Gastroesophageal sphincter (tissue), 3 donors: Measurements from ENCODE around the gene CERK.

Experiments
- EP300 ChIP-seq: sonication (generic); formaldehyde crosslinking; IDR thresholded peaks from one replicate; pipeline ENCODE4 v1.6.1; 2017; ENCODE audit warnings: antibody characterized with exemption, mild to moderate bottlenecking
- POLR2A ChIP-seq, 2 donors: fragments of 450-650 bp; IDR thresholded peaks; one replicate each; pipeline ENCODE4 v1.6.1; 2017; ENCODE audit warnings: antibody characterized with exemption in 2 of 2, mild to moderate bottlenecking in 2 of 2, moderate library complexity in 1 of 2
- TF ChIP-seq, protein P1 (sequence below), 4 experiments: fragments of 200-600 bp in 2 of 4; fragments of 450-650 bp in 2 of 4; sonication (generic) in 1 of 4; IDR thresholded peaks; one replicate each; pipeline ENCODE4 v1.5.1; 2017 to 2019; ENCODE audit warnings: antibody characterized with exemption in 4 of 4, mild to moderate bottlenecking in 2 of 4, moderate library complexity in 2 of 4

DNA sequence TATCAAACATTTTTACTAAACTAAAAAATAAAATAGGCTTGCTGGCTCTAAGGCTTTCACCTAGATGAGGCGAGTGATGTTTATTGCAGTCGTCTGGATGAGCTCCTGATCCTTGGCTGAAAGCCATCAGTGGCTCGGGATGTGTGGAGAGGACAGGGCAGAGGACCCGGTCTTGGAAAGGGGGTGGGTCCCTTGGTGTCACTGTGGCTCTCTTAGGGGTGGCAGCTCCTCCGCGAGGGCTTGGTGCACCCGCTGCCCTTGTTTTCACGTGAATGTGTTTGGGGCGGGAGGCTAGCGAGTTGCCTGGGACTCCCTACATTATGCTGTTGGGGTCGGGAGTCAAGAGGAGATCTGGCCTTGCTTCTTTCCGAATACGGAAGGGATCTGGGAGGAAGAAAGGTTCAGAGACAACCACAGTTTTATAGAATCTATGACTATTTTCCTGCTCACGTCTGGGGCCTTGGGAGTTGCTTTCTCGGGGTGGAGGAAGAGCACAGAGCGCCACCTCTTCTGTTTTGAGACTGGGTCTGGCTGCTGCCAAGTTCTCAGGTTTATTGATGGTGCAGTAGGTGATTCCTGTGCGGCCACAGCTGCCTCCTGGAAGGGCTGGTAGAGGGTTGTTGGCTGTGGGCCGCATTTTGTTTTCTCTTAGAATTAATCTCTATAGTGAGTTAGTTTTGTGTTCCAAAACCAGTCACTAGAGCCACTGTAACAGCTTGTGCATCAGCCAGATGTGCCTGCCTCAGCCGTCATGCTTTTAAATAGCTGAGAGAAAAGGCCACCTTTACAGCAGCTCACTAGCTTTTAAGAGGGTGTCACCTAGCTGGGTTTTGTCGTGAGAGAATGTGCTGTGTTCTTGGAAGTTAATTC lies 37.2 kb upstream of the CERK start:
- TF ChIP-seq, protein P1, sequence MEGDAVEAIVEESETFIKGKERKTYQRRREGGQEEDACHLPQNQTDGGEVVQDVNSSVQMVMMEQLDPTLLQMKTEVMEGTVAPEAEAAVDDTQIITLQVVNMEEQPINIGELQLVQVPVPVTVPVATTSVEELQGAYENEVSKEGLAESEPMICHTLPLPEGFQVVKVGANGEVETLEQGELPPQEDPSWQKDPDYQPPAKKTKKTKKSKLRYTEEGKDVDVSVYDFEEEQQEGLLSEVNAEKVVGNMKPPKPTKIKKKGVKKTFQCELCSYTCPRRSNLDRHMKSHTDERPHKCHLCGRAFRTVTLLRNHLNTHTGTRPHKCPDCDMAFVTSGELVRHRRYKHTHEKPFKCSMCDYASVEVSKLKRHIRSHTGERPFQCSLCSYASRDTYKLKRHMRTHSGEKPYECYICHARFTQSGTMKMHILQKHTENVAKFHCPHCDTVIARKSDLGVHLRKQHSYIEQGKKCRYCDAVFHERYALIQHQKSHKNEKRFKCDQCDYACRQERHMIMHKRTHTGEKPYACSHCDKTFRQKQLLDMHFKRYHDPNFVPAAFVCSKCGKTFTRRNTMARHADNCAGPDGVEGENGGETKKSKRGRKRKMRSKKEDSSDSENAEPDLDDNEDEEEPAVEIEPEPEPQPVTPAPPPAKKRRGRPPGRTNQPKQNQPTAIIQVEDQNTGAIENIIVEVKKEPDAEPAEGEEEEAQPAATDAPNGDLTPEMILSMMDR (IDR thresholded peaks at IDR 0.05): no peak
- no peak for TF ChIP-seq EP300
- no peak for TF ChIP-seq POLR2A (IDR thresholded peaks at IDR 0.05)
